Astrocyte (in vitro differentiated cells and primary cell): Measurements from ENCODE around the gene GYPC. TPM values are rescaled to one million over a fixed set of nuclear protein-coding genes. Genes with fewer than 3 reads are reported as not detected.

Source experiments
- DNase-seq: peaks from one replicate; pipeline ENCODE4 v3.0.0-alpha.2; 2010; ENCODE audit warnings: low read depth
- FAIRE-seq: peaks from 2 replicates; lab custom pipeline; 2011; peaks lifted over from hg19 to GRCh38; lab: Jason Lieb, UNC
- H2AFZ ChIP-seq: 2 replicates; pipeline ENCODE4 v1.6.0; 2012; ENCODE audit warnings: low read depth, low read length, inconsistent platforms
- H3K27ac ChIP-seq: 2 replicates; pipeline ENCODE4 v1.5.1; 2011; ENCODE audit warnings: low read depth, low read length, inconsistent platforms
- H3K27me3 ChIP-seq: 2 replicates; pipeline ENCODE4 v1.6.0; 2011; ENCODE audit warnings: low read length, inconsistent platforms; ENCODE audit not compliant: insufficient read depth
- H3K36me3 ChIP-seq: 2 replicates; pipeline ENCODE4 v1.5.1; 2011; ENCODE audit warnings: low read length, inconsistent platforms; ENCODE audit not compliant: insufficient read depth
- H3K4me1 ChIP-seq: 2 replicates; pipeline ENCODE4 v1.5.1; 2011; ENCODE audit warnings: low read length, inconsistent platforms; ENCODE audit not compliant: insufficient read depth
- H3K4me2 ChIP-seq: 2 replicates; pipeline ENCODE4 v1.6.0; 2012; ENCODE audit warnings: low read length, inconsistent platforms
- H3K4me3 ChIP-seq: 2 replicates; pipeline ENCODE4 v1.5.1; 2011; ENCODE audit warnings: low read depth, mild to moderate bottlenecking, low read length, inconsistent platforms; ENCODE audit not compliant: insufficient read depth
- H3K79me2 ChIP-seq: 2 replicates; pipeline ENCODE4 v1.6.0; 2012; ENCODE audit warnings: mild to moderate bottlenecking, low read length, inconsistent platforms; ENCODE audit not compliant: insufficient read depth
- H3K9ac ChIP-seq: 2 replicates; pipeline ENCODE4 v1.6.0; 2012; ENCODE audit warnings: mild to moderate bottlenecking, low read length, inconsistent platforms
- H3K9me3 ChIP-seq: 2 replicates; pipeline ENCODE4 v1.5.1; 2012; ENCODE audit warnings: low read depth, mild to moderate bottlenecking, low read length, inconsistent platforms; ENCODE audit not compliant: insufficient read depth
- H4K20me1 ChIP-seq: 2 replicates; pipeline ENCODE4 v1.6.0; 2012; ENCODE audit warnings: low read length, inconsistent platforms; ENCODE audit not compliant: insufficient read depth
- H3K27ac Mint-ChIP-seq: one replicate; pipeline ENCODE4 v1.8.0; 2021; ENCODE audit warnings: mild to moderate bottlenecking, mixed read lengths; ENCODE audit not compliant: unreplicated experiment
- H3K27me3 Mint-ChIP-seq: one replicate; pipeline ENCODE4 v1.8.0; 2021; ENCODE audit warnings: low read depth, mixed read lengths; ENCODE audit not compliant: unreplicated experiment
- H3K36me3 Mint-ChIP-seq: one replicate; pipeline ENCODE4 v1.8.0; 2021; ENCODE audit warnings: low read depth, mixed read lengths; ENCODE audit not compliant: unreplicated experiment
- H3K4me1 Mint-ChIP-seq: one replicate; pipeline ENCODE4 v1.8.0; 2021; ENCODE audit warnings: low read depth, mixed read lengths; ENCODE audit not compliant: unreplicated experiment
- H3K4me3 Mint-ChIP-seq: one replicate; pipeline ENCODE4 v1.8.0; 2021; ENCODE audit warnings: mild to moderate bottlenecking, moderate library complexity, mixed read lengths; ENCODE audit not compliant: unreplicated experiment
- H3K9me3 Mint-ChIP-seq: one replicate; pipeline ENCODE4 v1.8.0; 2021; ENCODE audit warnings: mild to moderate bottlenecking, mixed read lengths; ENCODE audit not compliant: unreplicated experiment
- CTCF ChIP-seq: IDR thresholded peaks from 2 replicates; pipeline ENCODE4 v1.5.1; 2011; ENCODE audit warnings: low read depth, mild to moderate bottlenecking, inconsistent platforms, low read length, moderate library complexity; ENCODE audit not compliant: insufficient read depth
- EZH2 ChIP-seq: IDR thresholded peaks from 2 replicates; pipeline ENCODE4 v1.6.1; 2012; ENCODE audit warnings: mild to moderate bottlenecking, low read length, inconsistent platforms; ENCODE audit not compliant: insufficient read depth
- total RNA-seq: library from RNA; stranded (reverse); gene quantifications from 2 replicates; pipeline ENCODE4 v1.2.1, GENCODE V29; 2021

GYPC gene
- total RNA-seq, 1 donor from 2014 or later, result 29.3 TPM

- H3K27ac Mint-ChIP-seq, result peak overlapping the region; percentile 77
Measured at GRCh38 chr2:126657636-126658318, 1.8 kb downstream of the GYPC start.

GRCh38 chr2:126658319-126658904 lies 2.5 kb downstream of the GYPC start:
- Mint-ChIP-seq H3K9me3 (no peaks in the 10 kb centered on the region), H3K4me3 (peak overlapping the region; percentile 92), H3K36me3 (peaks cover 3% of the 10 kb centered on the region), H3K4me1 (peaks cover 29% of the 10 kb centered on the region), H3K27ac (peak overlapping the region; percentile 77), H3K27me3 (peaks cover 13% of the 10 kb centered on the region)
- Histone ChIP-seq H3K27me3 (no peaks in the 10 kb centered on the region), H3K4me2 (peak overlapping the region; percentile 97), H3K36me3 (no peaks in the 10 kb centered on the region), H3K4me1 (peaks cover 35% of the 10 kb centered on the region), H3K4me3 (peak overlapping the region; percentile 8), H2AFZ (no peak overlapping the region), H3K27ac (peak overlapping the region; percentile 83), H4K20me1 (peaks cover 6% of the 10 kb centered on the region), H3K9me3 (no peaks in the 10 kb centered on the region), H3K9ac (peak overlapping the region; percentile 94), H3K79me2 (peaks cover 21% of the 10 kb centered on the region)
- TF ChIP-seq CTCF (no peak), EZH2 (no peak)
- FAIRE-seq, result no peak
- no peak for DNase-seq

More at GRCh38 chr2:126657636-126658318, 1.8 kb downstream of the GYPC start:
- H3K4me1 Mint-ChIP-seq, result peaks cover 29% of the 10 kb centered on the region
- Histone ChIP-seq H4K20me1 (peaks cover 5% of the 10 kb centered on the region), H3K79me2 (peaks cover 19% of the 10 kb centered on the region), H3K4me3 (peak overlapping the region; percentile 78), H3K4me1 (peaks cover 35% of the 10 kb centered on the region), H3K27me3 (no peaks in the 10 kb centered on the region), H3K9ac (peak overlapping the region; percentile 94), H3K27ac (peak overlapping the region; percentile 83), H3K4me2 (peak overlapping the region; percentile 97), H2AFZ (no peak overlapping the region), H3K36me3 (no peaks in the 10 kb centered on the region), H3K9me3 (no peaks in the 10 kb centered on the region)
- no peak for TF ChIP-seq EZH2
- TF ChIP-seq CTCF, result no peak
- H3K4me3 Mint-ChIP-seq, result peak overlapping the region; percentile 92
- H3K27me3 Mint-ChIP-seq, result peaks cover 13% of the 10 kb centered on the region
- FAIRE-seq (no peak), DNase-seq (peak; percentile 96)
- H3K36me3 Mint-ChIP-seq, result peaks cover 1% of the 10 kb centered on the region
- no peaks in the 10 kb centered on the region for H3K9me3 Mint-ChIP-seq
